GM18520 (cell line): ENCODE results near the gene OLFM2.
"Not testable (repeated sequence)": the region's sequence is repeated elsewhere in the genome, so short reads cannot be mapped to it uniquely, and the experiment has no call there.

Experiments
- ATAC-seq: cut with Tn5 transposase; IDR thresholded peaks from one replicate; pipeline ENCODE4 v1.9.1; 2021; ENCODE audit not compliant: unreplicated experiment

OLFM2 gene

GRCh38 chr19:9865732-9866501 lies 70.4 kb downstream of the OLFM2 start:
- no peak for ATAC-seq

GRCh38 chr19:9863759-9864158 lies 72.6 kb downstream of the OLFM2 start:
- no peak for ATAC-seq

- no peak for ATAC-seq
Measured at GRCh38 chr19:9862938-9863337, 73.4 kb downstream of the OLFM2 start.

GRCh38 chr19:9861503-9861902 lies 74.8 kb downstream of the OLFM2 start:
- ATAC-seq = no peak

DNA sequence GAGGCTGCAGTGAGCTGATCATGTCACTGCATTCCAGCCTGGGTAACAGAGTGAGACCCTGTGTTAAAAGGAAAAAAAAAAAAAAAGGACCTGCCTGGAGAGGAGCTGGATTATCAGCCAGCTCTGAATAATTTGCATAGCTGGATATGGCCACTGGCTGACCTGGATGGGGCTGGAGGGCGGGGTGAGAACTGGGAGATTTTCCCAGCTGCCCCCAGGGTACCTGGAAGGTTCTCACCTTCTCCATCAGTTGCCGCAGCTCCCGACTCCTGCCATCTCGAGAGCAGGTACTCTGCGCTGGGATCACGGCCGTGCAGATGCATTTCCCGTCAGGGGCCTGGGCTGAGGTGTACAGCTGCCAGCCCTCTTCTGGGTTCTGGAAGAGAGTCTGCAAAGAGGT lies 75.9 kb downstream of the OLFM2 start:
- ATAC-seq = no peak

DNA sequence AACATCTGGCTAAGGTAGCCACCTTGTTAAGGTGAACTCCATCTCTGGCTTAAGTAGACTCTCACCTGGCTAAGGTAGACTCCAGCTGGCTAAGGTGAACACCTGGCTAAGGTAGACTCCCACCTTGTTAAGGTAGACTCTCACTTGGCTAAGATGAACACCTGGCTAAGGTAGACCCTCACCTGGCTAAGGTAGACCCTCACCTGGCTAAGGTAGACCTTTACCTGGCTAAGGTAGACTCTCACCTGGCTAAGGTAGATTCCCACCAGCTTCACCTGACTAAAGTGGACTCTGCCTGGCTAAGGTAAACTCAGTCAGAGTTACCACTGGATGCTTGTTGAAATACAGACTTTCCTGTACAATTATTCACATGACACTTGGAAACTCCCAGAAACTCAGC lies 77.5 kb downstream of the OLFM2 start:
- ATAC-seq = no peak

GRCh38 chr19:9857920-9858746 lies 78.2 kb downstream of the OLFM2 start:
- ATAC-seq = no peak

DNA sequence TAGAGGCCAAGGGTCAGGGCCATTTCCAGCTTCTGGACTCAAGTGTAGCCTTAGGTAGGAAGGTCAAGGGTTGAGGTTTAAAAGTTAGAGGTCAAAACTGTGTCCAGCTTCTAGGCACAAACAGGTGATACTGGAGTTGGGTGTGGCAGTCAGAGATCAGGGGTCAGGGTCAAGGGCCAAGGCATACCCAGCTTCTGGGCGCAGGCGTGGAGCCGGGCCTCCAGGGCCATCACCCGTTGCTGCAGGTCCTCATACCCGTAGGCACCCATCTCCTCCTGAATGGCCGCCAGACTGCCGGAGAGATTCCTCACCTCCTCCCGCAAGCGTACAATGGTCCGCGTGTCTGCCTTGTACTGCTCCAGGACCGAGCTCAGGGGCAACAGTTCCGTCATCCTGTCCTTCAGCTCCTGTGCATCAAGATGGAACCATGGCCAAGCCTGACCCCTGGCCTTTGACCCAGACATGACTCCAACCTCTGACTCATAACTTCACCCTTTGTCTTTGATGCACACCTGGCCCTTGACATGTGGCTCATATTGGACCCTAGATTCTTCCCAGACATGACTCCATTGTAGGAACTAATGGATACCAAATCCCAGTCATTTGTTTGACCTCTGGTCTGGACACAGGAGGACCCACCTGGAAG lies 79.1 kb downstream of the OLFM2 start:
- no peak for ATAC-seq

DNA sequence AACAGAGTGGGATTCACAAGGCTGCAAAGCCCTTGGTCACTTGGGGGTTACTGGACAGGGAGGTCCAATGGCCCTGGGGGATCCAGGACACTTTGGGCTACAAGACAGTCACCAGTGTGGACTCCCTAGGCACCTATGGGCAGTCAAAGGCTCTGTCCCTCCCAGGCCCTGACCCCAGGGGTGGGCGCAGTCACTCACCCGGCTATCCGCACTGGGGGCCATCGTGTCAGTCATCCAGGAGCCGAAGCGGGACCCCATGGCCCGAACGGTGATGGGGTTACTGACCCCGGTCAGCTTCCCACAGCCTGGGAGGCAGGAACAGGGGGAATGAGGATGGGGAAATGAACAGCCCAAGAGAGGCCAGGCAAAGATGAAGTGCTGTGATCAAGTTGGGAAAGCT lies 79.7 kb downstream of the OLFM2 start:
- no peak for ATAC-seq

DNA sequence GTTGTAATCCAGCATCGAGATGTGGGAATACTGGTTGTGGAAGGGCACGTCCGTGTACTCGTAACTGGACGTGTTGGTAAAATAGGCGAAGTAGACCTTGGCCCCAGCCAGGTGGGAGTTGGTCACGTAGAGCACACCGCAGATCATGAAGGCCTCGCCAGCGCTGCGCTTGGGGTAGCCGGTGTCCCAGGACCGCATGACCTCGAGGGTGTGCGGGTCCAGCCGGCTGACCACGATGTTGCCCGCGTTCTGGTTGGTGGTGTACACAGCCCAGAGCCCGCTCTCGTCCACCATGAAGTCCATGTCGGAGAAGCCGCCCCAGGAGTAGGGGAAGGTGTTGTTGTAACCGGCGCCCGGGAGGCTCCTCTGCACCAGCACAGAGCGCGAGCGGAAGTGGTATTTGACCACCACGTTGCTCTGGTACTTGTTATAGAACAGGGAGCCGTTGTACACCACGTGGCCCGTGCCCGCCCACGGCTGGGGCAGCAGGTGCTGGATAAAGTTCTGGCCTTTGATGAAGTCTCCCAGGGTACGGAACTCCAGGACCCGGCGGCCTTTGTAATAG lies 82.0 kb downstream of the OLFM2 start:
- ATAC-seq = no peak

DNA sequence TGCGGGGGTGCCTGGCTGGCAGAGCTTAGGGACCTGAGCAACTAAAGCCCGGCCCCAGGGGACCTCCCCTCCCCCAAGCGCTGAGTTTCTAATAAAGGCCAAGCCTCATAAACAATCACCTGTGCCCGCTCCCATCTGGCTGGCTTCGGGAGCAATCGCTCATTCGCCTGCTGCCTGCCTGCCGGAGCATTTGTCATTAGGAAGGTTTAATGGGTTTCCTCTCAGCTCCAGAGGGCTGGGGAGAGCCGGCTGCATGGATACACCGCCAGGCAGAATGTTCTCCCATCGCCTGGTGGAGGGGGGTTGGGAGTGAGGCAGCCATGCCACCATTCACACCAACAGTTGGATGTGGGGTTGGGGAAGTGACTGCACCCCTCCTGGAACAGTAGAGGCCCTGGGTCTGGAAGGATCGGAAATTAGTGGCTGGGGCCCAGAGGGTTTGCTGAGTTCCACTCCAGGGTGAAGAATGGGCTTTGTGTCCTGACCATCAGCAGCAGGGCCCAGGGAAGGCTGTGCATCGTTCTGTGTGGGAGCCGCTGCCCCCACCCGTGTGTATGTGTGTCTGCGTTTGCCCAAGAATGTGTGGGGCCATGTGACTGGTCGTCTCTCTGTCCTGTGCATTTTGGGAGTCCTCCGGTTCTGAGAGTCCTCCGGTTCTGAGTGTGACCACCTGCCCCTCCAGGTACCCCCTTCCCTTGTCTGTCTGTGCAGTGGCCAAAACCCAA lies 85.9 kb downstream of the OLFM2 start:
- ATAC-seq = no peak

GRCh38 chr19:9849791-9850190 lies 86.5 kb downstream of the OLFM2 start:
- ATAC-seq = no peak

DNA sequence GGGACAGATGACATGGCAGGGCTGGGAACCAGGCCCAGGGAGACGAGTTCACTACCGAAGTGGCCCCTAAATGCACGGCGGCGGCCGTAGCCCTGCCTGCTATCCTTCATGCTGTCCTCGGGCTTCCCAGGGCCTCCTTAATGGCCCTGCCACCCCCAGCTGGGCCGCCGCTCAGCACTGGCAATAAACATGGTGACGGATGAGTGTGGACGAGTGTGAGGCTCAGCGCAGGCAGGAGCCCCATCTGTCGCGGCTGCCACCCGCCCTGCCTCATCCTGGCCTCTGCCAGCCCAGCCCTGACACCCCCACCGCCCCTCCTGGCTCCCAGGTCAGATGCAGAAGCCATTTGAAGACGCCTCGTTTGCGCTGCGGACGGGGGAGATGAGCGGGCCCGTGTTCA lies 87.6 kb downstream of the OLFM2 start:
- no peak for ATAC-seq

GRCh38 chr19:9848060-9848459 lies 88.3 kb downstream of the OLFM2 start:
- ATAC-seq = no peak

GRCh38 chr19:9847087-9847671 lies 89.1 kb downstream of the OLFM2 start:
- no peak for ATAC-seq

DNA sequence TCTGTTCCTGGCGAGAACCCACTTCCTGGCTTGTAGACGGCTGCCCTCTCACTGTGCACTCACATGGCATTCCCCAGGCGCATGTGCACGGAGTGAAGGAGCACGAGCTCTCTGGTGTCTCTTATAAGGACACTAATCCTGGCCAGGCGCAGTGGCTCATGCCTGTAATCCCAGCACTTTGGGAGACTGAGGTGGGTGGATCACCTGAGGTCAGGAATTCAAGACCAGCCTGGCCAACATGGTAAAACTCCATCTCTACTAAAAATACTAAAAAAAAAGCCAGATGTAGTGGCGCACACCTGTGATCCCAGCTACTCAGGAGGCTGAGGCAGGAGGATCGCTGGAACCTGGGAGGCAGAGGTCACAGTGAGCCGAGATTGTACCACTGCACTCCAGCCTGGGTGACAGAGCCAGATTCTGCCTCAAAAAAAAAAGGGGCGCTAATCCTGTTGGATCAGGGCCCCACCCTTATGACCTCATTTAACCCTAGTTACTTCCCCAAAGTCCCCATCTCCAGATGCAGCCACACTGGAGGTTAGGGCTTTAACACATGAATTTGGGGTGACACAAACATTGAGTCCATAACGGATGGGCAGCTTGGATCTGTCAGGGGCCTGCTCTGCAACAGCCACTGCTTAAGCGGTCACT lies 92.6 kb downstream of the OLFM2 start:
- not testable (repeated sequence) for ATAC-seq

DNA sequence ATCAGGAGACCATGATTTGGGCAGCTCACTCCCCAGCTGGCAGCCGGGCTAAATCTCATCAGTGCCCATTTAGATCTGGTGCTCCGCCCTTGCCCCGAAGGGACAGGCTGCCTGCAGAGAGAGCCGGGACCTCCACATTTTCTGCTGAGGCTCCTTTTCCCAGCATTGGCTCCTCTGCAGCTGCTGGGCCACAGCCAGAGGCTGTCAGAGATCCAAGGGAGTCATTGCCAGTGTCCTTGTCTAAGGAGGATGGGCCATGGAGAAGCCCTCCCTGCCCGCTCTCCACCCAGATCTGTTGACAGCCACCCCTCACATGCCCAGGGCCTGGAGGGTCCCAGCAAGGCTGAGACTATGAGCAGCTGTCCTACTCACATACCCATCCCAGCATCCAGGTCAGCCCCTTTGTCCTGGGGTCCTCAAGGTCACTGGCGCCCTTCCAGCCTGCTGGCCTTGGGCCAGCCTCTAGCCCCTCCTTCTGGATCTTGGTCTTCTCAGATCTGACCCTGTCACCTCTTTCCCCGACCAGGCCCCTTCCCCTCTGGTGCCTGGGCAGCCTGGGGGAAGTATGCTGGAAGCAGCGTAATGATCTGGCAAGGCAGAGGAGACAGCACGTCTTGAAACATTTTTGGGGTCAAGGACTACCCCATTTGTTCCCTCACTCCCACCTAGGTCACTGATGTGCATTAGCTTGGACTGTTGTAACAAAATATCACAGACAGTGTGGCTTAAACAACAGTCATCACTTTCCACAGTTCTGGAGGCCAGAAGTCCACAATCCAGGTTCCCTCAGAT lies 93.3 kb downstream of the OLFM2 start:
- no peak for ATAC-seq

- no peak for ATAC-seq
Measured at GRCh38 chr19:9839415-9839814, 96.9 kb downstream of the OLFM2 start.

GRCh38 chr19:9838324-9838723 lies 98.0 kb downstream of the OLFM2 start:
- no peak for ATAC-seq
